AG09309 (cell line): Measurements from ENCODE around the gene SLC25A21.

ENCODE experiments used
- DNase-seq: peaks from one replicate; pipeline ENCODE4 v3.0.0-alpha.2; 2010; ENCODE audit warnings: low read depth
- H3K4me3 ChIP-seq: 2 replicates; pipeline ENCODE4 v1.5.1; 2011; ENCODE audit warnings: mild to moderate bottlenecking, low read depth, low read length, moderate library complexity; ENCODE audit not compliant: control insufficient read depth
- CTCF ChIP-seq: IDR thresholded peaks from 2 replicates; pipeline ENCODE4 v1.5.1; 2011; ENCODE audit warnings: mild to moderate bottlenecking, low read depth, low read length, inconsistent platforms; ENCODE audit not compliant: insufficient read depth, control insufficient read depth; ENCODE audit errors: missing control alignments

The SLC25A21 gene

DNA sequence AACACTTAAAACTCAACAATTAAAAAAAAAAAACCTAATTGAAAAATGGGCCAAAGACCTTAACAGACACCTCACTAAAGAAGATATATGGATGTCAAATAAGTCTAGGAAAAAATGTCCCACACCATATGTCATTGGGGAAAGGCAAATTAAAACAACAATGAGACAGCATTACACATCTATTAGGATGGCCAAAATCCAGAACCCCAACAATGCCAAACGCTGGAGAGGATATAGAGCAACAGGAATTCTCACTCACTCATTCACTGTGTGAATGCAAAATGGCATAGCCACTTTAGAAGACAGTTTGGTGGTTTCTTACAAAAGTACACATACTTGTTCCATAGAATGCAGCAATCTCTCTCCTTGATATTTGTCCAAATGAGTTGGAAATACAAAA is 173.7 kb downstream of the SLC25A21 start:
- no peak for TF ChIP-seq CTCF
- no peak overlapping the region for H3K4me3 ChIP-seq
- no peak for DNase-seq

GRCh38 chr14:36997843-36998242 is 174.6 kb downstream of the SLC25A21 start:
- no peak overlapping the region for H3K4me3 ChIP-seq
- no peak for DNase-seq
- TF ChIP-seq CTCF = no peak

- TF ChIP-seq CTCF = no peak
- no peak overlapping the region for H3K4me3 ChIP-seq
- DNase-seq = no peak
These were observed 175.4 kb downstream of the SLC25A21 start for GRCh38 chr14:36996857-36997590.

DNA sequence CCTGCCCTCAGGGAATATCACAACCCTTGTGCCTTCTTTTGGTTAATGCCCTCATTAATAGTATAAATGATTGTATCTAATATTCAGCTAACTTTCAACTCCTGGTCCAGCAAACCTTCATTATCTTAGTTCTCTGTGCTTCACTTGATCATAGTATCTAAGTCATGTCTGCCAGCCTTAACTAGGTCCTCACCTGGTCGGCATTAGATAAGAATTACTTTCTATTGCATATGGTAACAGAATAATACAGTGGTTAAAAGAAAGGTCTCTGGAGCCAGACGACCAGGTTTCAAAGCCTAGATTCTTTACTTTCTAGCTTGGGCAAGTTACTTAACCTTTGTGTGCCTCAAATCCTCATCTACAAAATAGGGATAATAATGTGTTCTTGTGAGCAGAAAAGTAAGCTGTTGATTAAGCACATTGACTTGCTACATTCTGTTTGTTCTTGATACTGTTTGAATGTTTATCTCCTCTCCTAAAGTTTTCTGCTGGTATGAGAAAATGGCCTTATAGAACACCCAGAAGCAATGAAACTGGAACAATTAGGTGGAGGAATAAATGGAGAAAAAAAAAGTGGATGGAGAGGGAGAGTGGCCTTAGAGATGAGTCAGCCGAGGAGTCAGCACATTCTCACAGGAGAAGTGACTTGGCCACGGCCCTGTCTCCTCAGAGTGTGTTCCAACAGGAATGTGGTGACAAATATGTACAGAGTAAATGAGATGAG is 176.1 kb downstream of the SLC25A21 start:
- DNase-seq = no peak
- no peak overlapping the region for H3K4me3 ChIP-seq
- TF ChIP-seq CTCF = no peak

DNA sequence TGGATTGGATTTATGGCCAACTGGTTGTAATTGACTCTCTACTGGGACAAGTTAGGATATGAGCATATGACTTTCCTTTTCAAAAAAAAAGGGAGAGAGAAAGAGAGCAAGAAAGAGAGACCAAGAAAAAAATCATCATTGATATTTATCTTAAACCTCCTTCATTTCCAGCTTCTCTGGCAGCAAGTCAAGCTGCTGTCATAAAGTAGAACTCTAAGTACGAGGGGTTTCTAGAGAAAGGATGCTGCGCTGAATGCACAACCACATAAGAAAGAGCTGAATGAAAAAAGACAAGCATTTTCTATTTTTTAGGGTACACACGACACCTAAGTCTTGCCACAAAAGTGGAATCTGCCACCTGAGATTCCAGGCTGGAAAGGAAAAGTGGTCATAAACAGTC is 182.6 kb downstream of the SLC25A21 start:
- H3K4me3 ChIP-seq = no peak overlapping the region
- no peak for TF ChIP-seq CTCF
- DNase-seq = no peak

DNA sequence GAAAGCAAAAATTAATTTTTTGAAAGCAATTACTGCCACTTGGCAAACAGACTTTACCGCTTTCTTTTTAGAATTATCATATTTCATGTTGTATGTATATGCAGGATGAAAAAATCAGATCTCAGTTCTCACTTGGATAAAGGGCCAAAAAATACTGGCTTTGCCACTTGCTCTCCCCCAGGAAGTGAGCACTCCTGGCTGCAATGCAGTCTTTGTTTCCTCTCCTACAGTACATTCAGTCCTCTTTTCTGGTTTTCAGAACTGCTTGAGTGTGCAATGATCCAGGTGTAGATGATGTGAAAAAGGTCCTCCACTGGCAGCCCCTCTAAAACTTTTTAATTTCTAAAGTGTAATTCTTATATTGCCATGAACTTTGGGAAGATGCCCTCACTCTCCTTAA is 183.4 kb downstream of the SLC25A21 start:
- H3K4me3 ChIP-seq = no peak overlapping the region
- no peak for TF ChIP-seq CTCF
- DNase-seq = no peak
